Common myeloid progenitor, CD34-positive (primary cell): Measurements from ENCODE around the gene PTPRN2.
"Not testable (repeated sequence)": the region's sequence is repeated elsewhere in the genome, so short reads cannot be mapped to it uniquely, and the experiment has no call there.

ENCODE experiments used
- CTCF ChIA-PET: fragments of 350-600 bp; sonication (Branson Sonifier 250); formaldehyde crosslinking; loops from one replicate; lab custom pipeline; 2021; ENCODE audit warnings: antibody characterized with exemption; lab: Charles Lee
- POLR2A ChIA-PET: fragments of 350-600 bp; sonication (Branson Sonifier 250); formaldehyde crosslinking; loops from one replicate; lab custom pipeline; 2021; ENCODE audit warnings: antibody characterized with exemption; lab: Charles Lee
- DNase-seq, 3 donors: peaks; one replicate each; pipeline versions ENCODE4 v3.0.0 to v3.0.0-alpha.2; 2013
- H3K27ac ChIP-seq, 2 experiments: 1 replicate in 1 of 2; 2 replicates in 1 of 2; pipeline ENCODE4 v1.7.0; 2013; ENCODE audit warnings: inconsistent platforms in 2 of 2, low read length in 2 of 2, mild to moderate bottlenecking in 2 of 2, low read depth in 1 of 2, moderate library complexity in 1 of 2; ENCODE audit not compliant: severe bottlenecking in 2 of 2, insufficient read depth in 1 of 2, poor library complexity in 1 of 2
- H3K27me3 ChIP-seq, 5 experiments: replicated peaks in 2 of 5; 1 replicate in 3 of 5; 2 replicates in 2 of 5; pipeline versions ENCODE4 v1.6.1 to v1.7.0; 2013; ENCODE audit warnings: low read length in 4 of 5, mild to moderate bottlenecking in 2 of 5, moderate library complexity in 2 of 5, inconsistent platforms in 1 of 5; ENCODE audit not compliant: insufficient read depth in 5 of 5, control insufficient read depth in 4 of 5
- H3K36me3 ChIP-seq, 4 experiments: 1 replicate in 2 of 4; 2 replicates in 2 of 4; pipeline versions ENCODE4 v1.6.1 to v1.7.0; 2013; ENCODE audit warnings: low read length in 3 of 4, control low read depth in 1 of 4, mild to moderate bottlenecking in 1 of 4; ENCODE audit not compliant: control insufficient read depth in 4 of 4, insufficient read depth in 4 of 4
- H3K4me1 ChIP-seq, 4 experiments: 1 replicate in 3 of 4; 2 replicates in 1 of 4; pipeline versions ENCODE4 v1.6.1 to v1.7.1; 2013; ENCODE audit warnings: low read length in 3 of 4, mild to moderate bottlenecking in 3 of 4, control low read depth in 1 of 4, inconsistent platforms in 1 of 4, moderate library complexity in 1 of 4; ENCODE audit not compliant: control insufficient read depth in 4 of 4, insufficient read depth in 4 of 4; ENCODE audit errors: control extremely low read depth in 1 of 4
- H3K4me3 ChIP-seq, 7 experiments: 1 replicate in 4 of 7; 2 replicates in 3 of 7; pipeline versions ENCODE4 v1.5.1 to v1.7.0; 2013; ENCODE audit warnings: mild to moderate bottlenecking in 7 of 7, low read length in 6 of 7, moderate library complexity in 6 of 7, inconsistent platforms in 2 of 7, low read depth in 2 of 7, control low read depth in 1 of 7; ENCODE audit not compliant: insufficient read depth in 4 of 7, control insufficient read depth in 1 of 7; ENCODE audit errors: extremely low read depth in 1 of 7
- H3K9me3 ChIP-seq, 5 experiments: 1 replicate in 4 of 5; 2 replicates in 1 of 5; pipeline versions ENCODE4 v1.6.1 to v1.7.1; 2013; ENCODE audit warnings: low read length in 4 of 5, mild to moderate bottlenecking in 2 of 5, inconsistent platforms in 1 of 5, low read depth in 1 of 5, moderate library complexity in 1 of 5; ENCODE audit not compliant: control insufficient read depth in 4 of 5, insufficient read depth in 2 of 5; ENCODE audit errors: control extremely low read depth in 1 of 5
- WGBS: methylation state at CpG from one replicate; pipeline ENCODE4 v1.1.5; 2013; ENCODE audit not compliant: insufficient coverage; 5-methylcytosine and 5-hydroxymethylcytosine counted together

PTPRN2 gene

DNA sequence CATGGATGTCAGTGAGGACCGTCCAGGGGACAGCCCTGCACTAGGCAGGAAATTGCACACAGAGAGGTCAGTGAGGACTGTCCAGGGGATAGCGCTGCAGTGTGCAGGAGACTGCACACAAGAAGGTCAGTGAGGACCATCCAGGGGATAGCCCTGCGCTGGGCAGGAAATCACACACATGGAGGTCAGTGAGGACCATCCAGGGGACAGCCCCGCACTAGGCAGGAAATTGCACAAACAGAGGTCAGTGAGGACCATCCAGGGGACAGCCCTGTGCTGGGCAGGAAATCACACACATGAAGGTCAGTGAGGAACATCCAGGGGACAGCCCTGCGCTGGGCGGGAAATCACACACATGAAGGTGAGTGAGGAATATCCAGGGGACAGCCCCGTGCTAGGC, 80.4 kb downstream of the PTPRN2 start:
- not testable (repeated sequence) for H3K4me1 ChIP-seq

DNA sequence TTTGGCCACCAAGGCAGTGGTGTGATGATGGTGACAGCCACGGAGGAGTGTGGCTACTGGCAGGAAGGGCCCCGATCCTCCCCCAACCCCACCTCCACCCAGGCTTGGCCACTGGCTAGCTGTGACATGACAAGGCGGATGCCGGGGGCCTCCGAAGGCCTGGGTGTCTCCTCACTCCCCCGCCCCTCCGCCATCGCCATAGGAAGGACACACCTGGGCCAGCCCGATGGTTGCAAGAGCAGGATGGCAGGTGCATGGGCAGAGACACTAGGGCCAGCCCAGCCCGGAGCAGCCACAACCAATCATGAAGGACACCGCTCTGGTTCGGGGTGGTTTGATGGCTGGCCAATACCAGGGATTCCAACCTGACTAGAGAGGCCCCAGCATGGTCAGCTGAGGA, 81.0 kb downstream of the PTPRN2 start:
- Histone ChIP-seq H3K27ac (no peak overlapping the region), H3K4me1 (no peaks in the 10 kb centered on the region), H3K27me3 (peaks cover 0 to 5% (median 0%) of the 10 kb centered on the region in 5 experiments), H3K9me3 (peaks cover 0 to 15% (median 4%) of the 10 kb centered on the region in 5 experiments), H3K36me3 (no peaks in the 10 kb centered on the region), H3K4me3 (no peak overlapping the region)
- ChIA-PET CTCF (no interaction called here), POLR2A (no interaction called here)
- WGBS, result over 99% methylated on average over 11 of the region's 12 CpGs
- DNase-seq, result no peak

More for the DNA sequence above, 80.4 kb downstream of the PTPRN2 start:
- H3K27ac ChIP-seq, H3K4me3 ChIP-seq, H3K36me3 ChIP-seq, DNase-seq, POLR2A ChIA-PET, H3K27me3 ChIP-seq, CTCF ChIA-PET: not testable (repeated sequence)
- 87% methylated on average over 7 of the region's 7 CpGs for WGBS
- peaks cover 0 to 19% (median 6%) of the 10 kb centered on the region in 5 experiments for H3K9me3 ChIP-seq

DNA sequence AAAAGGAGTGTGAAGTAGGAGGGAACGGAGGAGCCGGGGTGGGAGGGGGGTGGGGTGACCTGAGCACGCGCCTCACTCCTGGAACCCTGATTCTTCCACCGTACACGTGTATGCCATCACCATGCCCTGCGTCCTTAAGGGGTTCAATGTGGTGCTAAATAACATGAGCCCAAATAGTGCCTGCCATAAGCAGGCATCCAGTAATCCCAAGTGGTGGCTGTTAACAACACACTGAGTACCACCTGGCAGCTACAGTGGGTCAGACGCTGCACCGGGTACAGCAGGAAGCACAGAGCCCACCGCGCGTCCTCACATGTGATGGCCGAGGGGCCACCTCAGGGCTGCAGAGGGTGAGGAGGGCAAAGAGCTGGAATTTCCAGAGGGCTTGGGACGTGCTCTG, 81.9 kb downstream of the PTPRN2 start:
- Histone ChIP-seq H3K4me1 (no peaks in the 10 kb centered on the region), H3K36me3 (no peaks in the 10 kb centered on the region), H3K27ac (no peak overlapping the region), H3K9me3 (peaks cover 0 to 7% (median 4%) of the 10 kb centered on the region in 5 experiments), H3K27me3 (peaks cover 0 to 14% (median 0%) of the 10 kb centered on the region in 5 experiments), H3K4me3 (no peak overlapping the region)
- ChIA-PET CTCF (no interaction called here), POLR2A (no interaction called here)
- no peak for DNase-seq
- 99% methylated on average over 14 of the region's 14 CpGs for WGBS

DNA sequence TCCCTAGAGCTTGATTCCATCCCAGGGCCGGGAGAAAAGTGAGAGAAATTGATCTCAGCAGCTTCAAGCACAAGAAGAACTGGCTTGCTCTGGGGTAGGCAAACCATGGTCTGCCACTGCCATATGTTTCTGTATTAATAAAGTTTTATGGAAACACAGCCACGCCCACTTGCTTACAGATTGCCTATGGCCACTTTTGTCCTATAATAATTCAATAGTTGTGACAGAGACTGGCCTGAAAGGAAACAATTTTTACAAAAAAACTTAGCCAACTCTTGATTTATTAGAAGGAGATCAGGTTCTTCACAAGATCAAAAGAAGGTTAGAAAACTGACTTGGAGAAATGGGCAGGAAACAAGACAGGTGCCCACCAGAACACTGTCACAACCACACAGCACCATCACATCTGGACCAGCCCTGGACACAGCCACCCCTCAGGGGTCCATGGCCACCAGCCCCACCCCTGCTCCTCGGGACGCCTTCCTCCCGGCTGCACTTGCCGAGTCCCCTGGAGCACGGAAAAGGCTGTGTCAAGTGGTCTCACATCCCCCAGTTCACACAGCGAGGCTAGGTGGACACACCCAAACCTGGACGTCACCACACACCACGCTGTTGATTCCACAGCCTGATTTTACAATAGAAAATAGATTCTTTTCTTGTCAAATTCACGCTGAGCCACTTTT, 85.4 kb downstream of the PTPRN2 start:
- Histone ChIP-seq H3K27me3 (peaks cover 0 to 35% (median 3%) of the 10 kb centered on the region in 5 experiments), H3K4me3 (no peak overlapping the region), H3K27ac (no peak overlapping the region), H3K9me3 (peaks cover 0 to 7% (median 4%) of the 10 kb centered on the region in 5 experiments), H3K36me3 (no peaks in the 10 kb centered on the region), H3K4me1 (no peaks in the 10 kb centered on the region)
- WGBS, result 95% methylated on average over 9 of the region's 11 CpGs
- ChIA-PET CTCF (no interaction called here), POLR2A (no interaction called here)
- no peak for DNase-seq

DNA sequence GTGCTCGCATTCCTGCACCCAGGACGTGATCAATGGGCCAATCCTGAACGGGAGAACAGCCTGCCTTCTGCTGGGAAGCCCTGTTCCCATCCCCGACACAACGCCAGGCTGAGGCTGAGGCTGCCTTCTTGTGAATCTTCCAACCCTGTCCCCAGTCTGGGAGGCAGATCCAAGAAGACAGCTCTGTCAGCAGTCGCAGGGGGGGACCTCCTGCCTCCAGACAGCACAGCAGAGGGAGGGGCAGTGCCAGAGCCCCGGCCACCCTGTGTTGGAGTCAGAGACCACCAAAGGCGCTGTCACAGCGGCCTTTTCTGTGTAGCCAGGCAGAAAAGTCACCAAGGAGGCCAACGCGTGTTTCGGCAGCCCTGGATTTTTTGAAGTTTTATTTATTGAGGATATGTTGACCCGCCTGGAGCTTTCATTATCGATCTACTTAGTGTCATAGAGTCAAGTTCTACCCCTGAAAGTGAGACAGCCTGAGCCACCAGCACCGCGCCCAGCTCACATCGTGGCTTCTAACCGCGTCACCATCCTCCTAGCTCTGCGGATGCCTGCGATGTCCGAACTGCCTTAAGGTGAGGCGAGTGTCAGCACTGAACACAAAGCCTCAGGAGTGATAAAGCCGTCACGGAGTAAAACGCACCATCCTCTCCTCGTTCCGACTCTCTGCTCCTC, 86.1 kb downstream of the PTPRN2 start:
- Histone ChIP-seq H3K4me3 (no peak overlapping the region), H3K27me3 (peaks cover 0 to 35% (median 3%) of the 10 kb centered on the region in 5 experiments), H3K27ac (no peak overlapping the region), H3K36me3 (no peaks in the 10 kb centered on the region), H3K9me3 (peaks cover 0 to 7% (median 4%) of the 10 kb centered on the region in 5 experiments), H3K4me1 (no peaks in the 10 kb centered on the region)
- ChIA-PET POLR2A (no interaction called here), CTCF (no interaction called here)
- 87% methylated on average over 26 of the region's 28 CpGs for WGBS
- no peak for DNase-seq

DNA sequence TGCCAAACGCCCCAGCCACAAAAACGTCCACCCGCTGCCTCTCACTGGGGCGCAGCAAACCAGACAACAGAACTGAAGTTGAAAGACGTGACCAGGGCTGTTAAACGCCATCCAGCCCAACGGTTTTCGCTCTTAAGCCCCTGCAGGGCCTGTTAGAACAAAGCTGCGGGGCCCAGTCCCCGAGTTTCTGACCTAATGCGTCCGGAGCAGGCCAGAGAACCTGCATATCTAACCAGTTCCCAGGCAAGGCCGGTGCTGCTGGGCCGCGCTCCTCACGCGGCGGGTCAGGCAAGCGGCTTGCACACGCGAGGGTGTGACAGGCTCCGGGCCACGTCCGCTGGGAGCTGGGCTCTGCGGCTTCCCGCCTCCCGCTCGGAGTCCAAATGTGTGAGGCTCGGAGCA, 87.0 kb downstream of the PTPRN2 start:
- Histone ChIP-seq H3K36me3 (no peaks in the 10 kb centered on the region), H3K4me3 (no peak overlapping the region), H3K27me3 (peaks cover 0 to 40% (median 3%) of the 10 kb centered on the region in 5 experiments), H3K9me3 (peaks cover 0 to 2% (median 0%) of the 10 kb centered on the region in 5 experiments), H3K27ac (no peak overlapping the region), H3K4me1 (no peaks in the 10 kb centered on the region)
- ChIA-PET CTCF (no interaction called here), POLR2A (no interaction called here)
- DNase-seq, result no peak
- WGBS, result 64% methylated on average over 29 of the region's 29 CpGs

DNA sequence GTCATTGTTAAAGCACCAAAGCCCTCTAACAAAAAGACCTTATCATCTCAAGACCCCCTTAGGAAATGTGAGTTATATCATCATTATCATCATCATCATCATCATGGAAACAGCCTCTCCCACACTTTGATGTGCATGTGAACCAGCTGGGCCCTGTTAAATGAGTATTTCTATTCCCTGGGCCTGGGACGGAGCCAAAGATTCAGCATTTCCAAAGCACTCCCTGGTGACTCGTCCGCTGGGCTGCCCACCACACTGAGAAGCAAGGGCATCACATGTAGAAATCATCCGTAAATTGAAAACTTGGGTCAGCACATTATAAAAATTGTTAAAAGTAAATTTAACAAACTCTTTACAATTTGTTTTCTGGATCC, 88.6 kb downstream of the PTPRN2 start:
- Histone ChIP-seq H3K4me1 (no peaks in the 10 kb centered on the region), H3K4me3 (no peak overlapping the region), H3K36me3 (no peaks in the 10 kb centered on the region), H3K27ac (no peak overlapping the region), H3K27me3 (peaks cover 0 to 56% (median 5%) of the 10 kb centered on the region in 5 experiments), H3K9me3 (no peaks in the 10 kb centered on the region)
- 100% methylated on average over 1 of the region's 4 CpGs for WGBS
- DNase-seq, result no peak
- ChIA-PET POLR2A (no interaction called here), CTCF (no interaction called here)
